GM21447 (cell line): Measurements from ENCODE around the gene PMAIP1.
A peak's percentile ranks its signal among the peaks of the same experiment; 100 is the strongest.

Source experiments
- ATAC-seq: cut with Tn5 transposase; IDR thresholded peaks from one replicate; pipeline ENCODE4 v1.9.1; 2021; ENCODE audit not compliant: unreplicated experiment

PMAIP1 gene

DNA sequence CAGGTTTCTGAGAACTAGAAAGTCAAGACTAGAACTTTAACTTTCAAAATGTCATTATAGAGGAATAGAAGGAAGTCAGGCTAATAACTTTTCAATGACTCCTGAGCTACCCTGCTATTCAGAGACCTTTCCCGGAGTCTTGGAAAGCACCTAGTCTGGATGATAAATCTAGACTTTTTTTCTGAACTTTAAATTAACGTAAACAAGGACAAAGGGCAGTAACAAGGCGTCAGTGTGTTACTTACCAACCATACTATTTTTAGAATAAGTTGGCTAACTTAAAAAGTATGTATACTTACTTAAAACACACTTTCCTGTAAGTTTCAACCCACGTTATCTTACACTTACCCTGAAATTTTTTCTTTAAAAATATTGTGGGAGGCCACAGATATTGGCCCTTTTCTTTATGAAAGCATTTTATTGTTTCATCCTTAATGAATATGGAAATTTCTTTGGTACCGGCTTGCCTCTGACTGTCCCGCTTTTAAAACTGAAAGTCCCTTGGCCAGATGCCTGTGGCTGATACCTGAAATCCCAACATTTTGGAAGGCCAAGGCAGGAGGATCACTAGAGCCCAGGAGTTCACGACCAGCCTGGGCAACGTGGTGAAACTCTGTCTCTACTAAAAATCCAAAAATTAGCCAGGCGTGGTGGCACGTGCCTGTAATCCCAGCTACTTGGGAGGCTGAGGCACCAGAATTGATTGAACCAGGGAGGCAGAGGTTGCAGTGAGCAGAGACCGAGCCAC is 9.7 kb downstream of the PMAIP1 start:
- no peak for ATAC-seq

DNA sequence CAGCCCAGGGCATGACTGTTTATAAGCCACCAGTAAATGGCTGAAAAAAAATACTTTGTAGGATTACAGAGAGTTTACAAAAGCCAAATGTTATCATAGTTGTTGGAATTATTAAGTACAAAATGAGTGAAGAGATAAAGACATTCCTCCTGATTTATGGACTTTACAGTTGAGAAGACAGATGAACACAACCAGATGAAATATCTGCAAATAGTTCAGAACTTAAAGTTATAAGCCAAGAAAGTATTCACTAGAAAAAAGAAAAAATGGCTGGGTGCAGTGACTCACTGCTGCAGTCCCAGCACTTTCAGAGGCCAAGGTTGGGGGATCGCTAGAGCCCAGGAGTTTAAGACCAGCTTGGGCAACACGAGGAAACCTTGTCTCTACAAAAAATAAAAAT is 11.2 kb downstream of the PMAIP1 start:
- ATAC-seq, result no peak

GRCh38 chr18:59911600-59911999 is 11.8 kb downstream of the PMAIP1 start:
- ATAC-seq, result no peak

DNA sequence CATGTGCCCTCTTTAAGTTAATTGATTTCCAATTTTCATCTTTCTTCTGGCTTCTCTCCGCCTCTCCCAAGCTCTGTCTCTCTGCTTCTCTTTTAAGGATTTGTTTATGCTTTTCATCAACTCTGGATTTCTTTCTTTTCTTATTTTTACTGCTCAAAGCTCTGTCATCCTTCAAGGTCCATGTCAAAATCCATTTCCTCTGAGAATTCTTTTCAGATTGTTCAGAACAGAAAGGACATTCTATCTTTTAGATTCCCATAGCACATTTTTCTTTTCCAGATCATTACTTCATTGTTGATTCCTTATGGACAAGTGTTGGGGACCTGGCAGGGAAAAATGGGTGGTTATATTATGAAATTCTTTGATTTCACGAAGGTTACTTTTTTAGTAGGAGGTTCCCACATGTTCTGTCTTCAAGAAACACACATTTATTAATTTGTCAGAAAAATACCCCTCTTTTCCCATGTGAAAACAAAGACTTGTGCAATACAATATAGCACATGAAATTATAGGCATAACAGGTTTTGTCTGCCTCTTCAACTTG is 12.3 kb downstream of the PMAIP1 start:
- ATAC-seq, result no peak

GRCh38 chr18:59915606-59916005 is 15.8 kb downstream of the PMAIP1 start:
- ATAC-seq, result no peak

- no peak for ATAC-seq
These were observed 16.9 kb downstream of the PMAIP1 start for GRCh38 chr18:59916746-59917145.

GRCh38 chr18:59917422-59917821 is 17.6 kb downstream of the PMAIP1 start:
- no peak for ATAC-seq

GRCh38 chr18:59918320-59918755 is 18.5 kb downstream of the PMAIP1 start:
- ATAC-seq, result peak; percentile 54

- no peak for ATAC-seq
These were observed 19.2 kb downstream of the PMAIP1 start for GRCh38 chr18:59918997-59919396.

DNA sequence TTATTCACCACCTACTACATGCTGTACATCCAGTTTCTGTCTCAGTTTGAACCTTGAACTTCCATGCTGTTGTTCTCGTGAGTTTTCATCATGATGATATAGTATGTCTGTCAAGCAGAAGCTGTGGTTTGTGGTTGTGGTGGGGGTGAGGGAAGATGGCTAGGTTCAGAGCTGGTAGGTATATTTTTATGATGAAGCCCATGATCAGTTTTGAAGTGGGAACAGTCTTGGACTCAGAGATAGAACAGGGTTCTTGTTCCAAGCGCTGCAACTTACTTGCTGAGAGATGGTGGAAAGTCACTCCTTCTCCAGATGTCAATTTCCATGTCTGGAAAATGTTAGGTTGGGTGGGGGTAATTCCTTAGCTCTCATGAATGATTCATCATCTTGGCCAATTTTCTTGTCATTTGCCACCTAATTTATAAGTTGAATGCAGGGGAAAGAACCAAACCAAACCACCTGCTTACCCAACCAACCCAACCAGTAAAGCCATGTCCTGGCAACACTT is 21.6 kb downstream of the PMAIP1 start:
- peak; percentile 29 for ATAC-seq

DNA sequence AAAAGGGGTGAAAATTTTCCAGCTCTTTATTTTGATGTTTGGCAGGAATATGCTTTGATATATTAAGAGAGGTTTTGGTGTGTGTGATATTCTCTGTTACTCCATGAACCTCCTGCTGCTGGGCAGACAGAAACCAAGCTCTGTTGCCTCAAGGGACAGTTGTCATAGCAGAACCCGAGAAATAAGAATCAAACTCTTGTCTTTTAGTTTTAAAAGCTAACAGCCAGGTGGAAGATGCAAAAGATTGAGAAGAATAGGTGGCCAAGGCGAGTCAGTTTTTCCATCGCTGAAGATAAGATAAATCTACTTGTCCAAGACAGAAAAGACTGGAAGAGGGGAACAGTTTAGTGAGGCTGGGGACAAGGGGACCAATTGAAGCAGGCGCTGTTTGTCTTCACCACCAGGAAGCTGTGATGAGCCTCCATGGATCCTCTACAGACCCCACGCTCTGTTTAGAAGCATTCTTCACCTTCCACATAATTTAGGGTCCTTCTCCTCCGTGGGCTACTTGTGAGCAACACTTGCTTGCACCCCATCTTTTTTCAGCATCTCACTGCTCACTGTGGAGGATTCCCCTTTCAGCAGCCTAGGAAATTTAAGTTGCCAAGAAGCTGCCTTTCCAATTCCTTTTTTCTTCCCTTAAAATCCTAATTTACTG is 23.9 kb downstream of the PMAIP1 start:
- peak; percentile 40 for ATAC-seq

- ATAC-seq, result no peak
These were observed 26.3 kb downstream of the PMAIP1 start for GRCh38 chr18:59926131-59926530.

DNA sequence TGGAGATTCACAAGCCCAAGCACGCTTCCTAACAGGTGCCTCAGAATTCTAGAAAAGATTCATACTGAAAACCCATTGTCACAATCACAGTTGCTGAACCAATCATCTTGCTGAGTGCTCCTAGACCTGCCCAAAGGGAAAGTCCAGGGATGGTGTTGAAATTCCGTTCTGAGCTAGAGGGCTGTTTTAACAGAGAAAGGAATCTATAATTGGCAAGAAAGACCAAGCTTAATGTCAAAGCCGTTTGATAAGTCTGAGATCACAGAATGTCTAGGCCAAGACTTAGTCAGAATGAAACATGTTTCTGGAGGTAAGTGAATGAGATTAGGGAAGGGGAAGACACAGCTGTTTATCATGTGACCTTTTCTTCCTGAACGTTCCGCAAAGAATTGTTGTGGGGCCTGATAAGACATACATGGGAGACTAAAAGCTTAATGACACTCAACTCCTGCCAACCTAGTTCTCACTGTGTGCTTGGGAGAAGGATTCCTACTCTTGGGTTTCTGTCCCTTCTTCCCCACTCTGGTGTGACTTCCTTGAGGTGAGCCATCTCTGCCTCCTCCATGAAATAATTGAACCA is 27.5 kb downstream of the PMAIP1 start:
- ATAC-seq, result peak; percentile 70

- no peak for ATAC-seq
These were observed 28.4 kb downstream of the PMAIP1 start for GRCh38 chr18:59928201-59928600.

- no peak for ATAC-seq
These were observed 30.0 kb downstream of the PMAIP1 start for GRCh38 chr18:59929621-59930295.

DNA sequence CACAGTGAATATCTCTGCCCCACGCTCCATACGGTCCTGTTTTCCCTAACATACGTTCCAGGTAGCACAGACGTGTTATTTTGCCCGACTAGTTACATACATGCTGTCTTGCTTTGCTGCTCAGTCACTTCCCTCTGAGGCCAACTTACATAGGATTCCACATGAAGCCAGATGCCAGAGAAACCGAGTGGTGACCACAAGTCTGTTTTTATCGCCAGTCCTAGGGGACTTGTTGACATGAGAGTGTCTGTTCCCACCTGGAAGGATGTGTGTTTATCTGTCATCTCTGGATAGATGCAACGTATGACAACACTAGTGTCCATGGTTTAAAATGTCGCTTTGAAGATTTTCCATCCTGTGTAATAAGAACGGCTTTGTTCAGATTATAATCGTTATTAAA is 32.6 kb downstream of the PMAIP1 start:
- no peak for ATAC-seq

DNA sequence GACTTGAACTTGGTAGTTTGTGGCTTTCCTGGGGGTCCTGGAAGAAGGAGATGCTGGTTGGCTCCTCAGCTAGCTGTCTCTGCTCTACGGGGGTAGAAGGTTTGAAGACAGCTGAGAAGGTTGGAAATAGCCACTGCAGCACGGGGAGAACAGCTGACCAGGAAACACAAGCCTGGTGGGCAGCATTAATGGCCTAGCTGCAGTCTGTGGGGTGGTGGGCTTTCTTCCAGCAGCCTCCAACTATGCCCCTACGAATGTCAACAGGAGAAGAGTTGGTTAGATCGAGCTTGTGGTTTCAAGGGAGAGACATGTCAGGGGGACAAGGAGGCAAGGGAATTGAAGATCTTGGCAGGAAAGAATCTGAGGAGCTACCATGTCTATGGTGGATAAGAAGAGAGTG is 38.9 kb downstream of the PMAIP1 start:
- ATAC-seq, result no peak

- ATAC-seq, result no peak
These were observed 39.3 kb downstream of the PMAIP1 start for GRCh38 chr18:59939127-59939526.

DNA sequence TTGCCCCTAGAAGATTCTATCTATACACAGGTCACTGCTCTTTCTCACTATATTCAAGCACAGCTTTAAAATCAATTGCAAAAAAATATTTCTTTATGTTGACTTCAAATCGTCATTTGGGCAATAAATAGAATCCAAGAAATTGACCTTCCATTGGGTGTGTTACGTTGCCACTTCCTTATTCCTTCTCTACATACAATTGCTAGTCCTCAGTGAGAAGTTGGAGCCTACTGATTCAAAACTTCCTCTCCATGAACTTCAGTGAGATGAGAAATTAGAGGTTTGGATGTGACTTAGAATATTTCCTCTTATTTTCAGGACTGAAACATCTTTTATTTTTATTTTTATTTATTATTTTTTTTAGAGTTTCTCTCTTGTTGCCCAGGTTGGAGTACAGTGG is 40.3 kb downstream of the PMAIP1 start:
- no peak for ATAC-seq

DNA sequence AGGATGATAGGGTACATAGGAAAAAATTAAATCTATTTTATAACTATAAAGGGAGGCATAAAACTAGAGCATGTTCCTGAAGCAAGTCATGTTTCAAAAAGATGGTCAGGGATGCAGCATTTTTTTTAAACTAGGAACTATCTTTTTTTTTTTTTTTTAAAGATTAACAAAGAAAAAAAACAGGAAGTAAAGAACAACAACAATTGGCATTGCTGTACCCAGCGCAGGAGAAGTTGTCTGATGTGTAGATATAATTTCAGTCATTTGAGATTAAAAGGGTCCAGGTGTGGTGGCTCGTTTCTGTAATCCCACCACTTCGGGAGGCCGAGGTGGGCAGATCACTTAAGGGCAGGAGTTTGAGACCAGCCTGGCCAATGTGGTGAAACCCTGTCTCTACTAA is 41.5 kb downstream of the PMAIP1 start:
- ATAC-seq, result no peak

DNA sequence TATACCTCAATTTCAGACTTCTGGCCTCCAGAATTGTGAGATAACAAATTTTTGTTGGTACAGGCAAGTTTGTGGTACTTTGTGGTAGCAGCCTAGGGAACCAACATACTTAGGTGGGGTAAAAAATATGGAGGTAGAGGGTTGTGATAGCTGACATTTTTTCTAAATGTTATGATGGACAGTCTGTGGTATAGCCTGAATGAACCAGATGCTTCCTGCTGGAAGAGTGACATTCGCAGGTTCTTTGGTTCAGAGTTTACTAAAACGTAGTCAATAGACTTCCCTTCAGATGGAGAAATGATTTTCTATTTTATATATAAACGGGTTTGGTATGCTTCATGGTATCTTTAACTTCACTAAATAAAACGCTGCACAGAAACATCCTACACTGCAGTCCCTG is 42.8 kb downstream of the PMAIP1 start:
- ATAC-seq, result no peak
